GM23338 (cell line): ENCODE data around the gene MRPL18. TPM values are rescaled to one million over a fixed set of nuclear protein-coding genes. Genes with fewer than 3 reads are reported as not detected.

ENCODE experiments used
- ATAC-seq: fragments of 200-7000 bp; cut with Tn5 transposase; 3 replicates; pipeline ENCODE4 v1.9.1; 2020
- DNase-seq: peaks from one replicate; pipeline ENCODE4 v3.0.0-alpha.2; 2015; ENCODE audit warnings: low spot score
- H2AFZ ChIP-seq: fragments of 200-600 bp; sonication (generic); 2 replicates; pipeline ENCODE4 v1.8.0; 2016; ENCODE audit warnings: antibody characterized with exemption, mild to moderate bottlenecking, moderate library complexity
- H3F3A ChIP-seq: fragments of 200-600 bp; sonication (generic); replicated peaks from 2 replicates; pipeline ENCODE4 v1.8.0; 2017; ENCODE audit warnings: antibody characterized with exemption, mixed run types, low read depth
- H3K27ac ChIP-seq: fragments of 200-600 bp; sonication (generic); 2 replicates; pipeline ENCODE4 v1.6.1; 2016; ENCODE audit warnings: low read depth
- H3K27me3 ChIP-seq: fragments of 200-600 bp; sonication (generic); 2 replicates; pipeline ENCODE4 v1.8.0; 2016; ENCODE audit warnings: mild to moderate bottlenecking, mixed run types, moderate library complexity; ENCODE audit not compliant: insufficient read depth
- H3K36me3 ChIP-seq: fragments of 200-600 bp; sonication (generic); 2 replicates; pipeline ENCODE4 v1.8.0; 2016; ENCODE audit warnings: mild to moderate bottlenecking; ENCODE audit not compliant: insufficient read depth
- H3K4me1 ChIP-seq: fragments of 200-600 bp; sonication (generic); 2 replicates; pipeline ENCODE4 v1.8.0; 2016; ENCODE audit warnings: mild to moderate bottlenecking, moderate library complexity; ENCODE audit not compliant: insufficient read depth
- H3K4me2 ChIP-seq: fragments of 200-600 bp; sonication (generic); 2 replicates; pipeline ENCODE4 v1.7.1; 2017; ENCODE audit warnings: mixed run types
- H3K4me3 ChIP-seq: fragments of 200-600 bp; sonication (generic); 2 replicates; pipeline ENCODE4 v1.6.1; 2016; ENCODE audit warnings: mixed run types
- H3K79me2 ChIP-seq: fragments of 200-600 bp; sonication (generic); replicated peaks from 2 replicates; pipeline ENCODE4 v1.8.0; 2017; ENCODE audit warnings: mild to moderate bottlenecking; ENCODE audit not compliant: insufficient read depth
- H3K9me2 ChIP-seq: fragments of 200-600 bp; sonication (generic); 2 replicates; pipeline ENCODE4 v1.8.0; 2017; ENCODE audit not compliant: insufficient read depth
- H4K20me1 ChIP-seq: fragments of 200-600 bp; sonication (generic); replicated peaks from 2 replicates; pipeline ENCODE4 v1.8.0; 2017; ENCODE audit warnings: mild to moderate bottlenecking; ENCODE audit not compliant: insufficient read depth
- H3K27ac Mint-ChIP-seq: 2 replicates; pipeline ENCODE4 v1.8.0; 2020; ENCODE audit warnings: inconsistent platforms, mild to moderate bottlenecking, moderate library complexity, mixed read lengths
- H3K27me3 Mint-ChIP-seq: 3 replicates; pipeline ENCODE4 v1.8.0; 2022; ENCODE audit warnings: low read depth, mild to moderate bottlenecking, moderate library complexity, mixed read lengths, inconsistent platforms; ENCODE audit not compliant: insufficient read depth, poor library complexity
- H3K36me3 Mint-ChIP-seq: 3 replicates; pipeline ENCODE4 v1.8.0; 2021; ENCODE audit warnings: low read depth, mild to moderate bottlenecking, inconsistent platforms, moderate library complexity, mixed read lengths
- H3K4me1 Mint-ChIP-seq: 3 replicates; pipeline ENCODE4 v1.8.0; 2020; ENCODE audit warnings: mild to moderate bottlenecking, inconsistent platforms, mixed read lengths
- H3K4me3 Mint-ChIP-seq: 3 replicates; pipeline ENCODE4 v1.8.0; 2021; ENCODE audit warnings: moderate library complexity, mild to moderate bottlenecking, inconsistent platforms, mixed read lengths
- H3K9me3 Mint-ChIP-seq: 3 replicates; pipeline ENCODE4 v1.8.0; 2020; ENCODE audit warnings: moderate library complexity, mild to moderate bottlenecking, inconsistent platforms, mixed read lengths
- CTCF ChIP-seq, 2 experiments: fragments of 200-600 bp in 1 of 2; sonication (generic) in 1 of 2; conservative IDR thresholded peaks; 2 replicates each; pipeline versions ENCODE4 v1.5.1 to v1.6.1; 2016 to 2017; ENCODE audit warnings: antibody characterized with exemption in 2 of 2, low read depth in 2 of 2, mild to moderate bottlenecking in 2 of 2, moderate library complexity in 1 of 2
- ETS1 ChIP-seq: IDR thresholded peaks from 2 replicates; pipeline ENCODE4 v1.6.1; 2016; ENCODE audit warnings: antibody characterized with exemption
- EZH2phosphoT487 ChIP-seq: fragments of 200-600 bp; sonication (generic); IDR thresholded peaks from one replicate; pipeline ENCODE4 v1.8.1; 2018; ENCODE audit warnings: antibody characterized with exemption; ENCODE audit not compliant: unreplicated experiment
- JUNB ChIP-seq: IDR thresholded peaks from one replicate; pipeline ENCODE4 v1.6.1; 2016; ENCODE audit warnings: antibody characterized with exemption; ENCODE audit not compliant: unreplicated experiment
- POLR2AphosphoS5 ChIP-seq: IDR thresholded peaks from 2 replicates; pipeline ENCODE4 v1.6.1; 2016; ENCODE audit warnings: antibody characterized with exemption, low read depth
- ZNF114 ChIP-seq: fragments of 250-450 bp; sonication (Bioruptor Pico); IDR thresholded peaks from 2 replicates; pipeline ENCODE4 v1.5.0; 2020; ENCODE audit warnings: mild to moderate bottlenecking, moderate library complexity
- ZNF462 ChIP-seq: fragments of 250-450 bp; sonication (Bioruptor Pico); IDR thresholded peaks from 2 replicates; pipeline ENCODE4 v1.5.0; 2020; ENCODE audit warnings: mild to moderate bottlenecking, moderate library complexity
- polyA plus RNA-seq: library from polyadenylated mRNA; unstranded; fragments of >200 nt; fragmentation: Nextera tagmentation; extraction: Ambion mirVana; gene quantifications from 2 replicates; pipeline ENCODE4 v1.2.1, GENCODE V29; 2016
- total RNA-seq: library from RNA; depleted of rRNA; stranded (reverse); fragments of >200 nt; shearing (Covaris generic); gene quantifications from 2 replicates; pipeline ENCODE4 v1.2.3, GENCODE V29; 2014

MRPL18 gene
- total and polyA plus RNA-seq, 2 experiments from 2014 or later, result 91.4 to 228 TPM

GRCh38 chr6:159788753-159789376 lies 1.4 kb upstream of the MRPL18 start:
- H3K4me1 ChIP-seq, result peaks cover 19% of the 10 kb centered on the region
- Mint-ChIP-seq H3K36me3 (peaks cover 88% of the 10 kb centered on the region), H3K27me3 (peaks cover 5% of the 10 kb centered on the region), H3K4me1 (peaks cover 27% of the 10 kb centered on the region), H3K9me3 (no peaks in the 10 kb centered on the region), H3K27ac (peak overlapping the region; percentile 62; the same call in 1 of the 2 replicates), H3K4me3 (peak overlapping the region; percentile 99)
- H3K79me2 ChIP-seq, result peaks cover 87% of the 10 kb centered on the region
- peak overlapping the region; percentile 87 for H3K4me2 ChIP-seq
- peaks cover 3% of the 10 kb centered on the region; the same call in 1 of the 2 replicates for H3F3A ChIP-seq
- peaks cover 59% of the 10 kb centered on the region for H3K36me3 ChIP-seq
- H3K4me3 ChIP-seq, result peak overlapping the region; percentile 81
- H3K27ac ChIP-seq, result peak overlapping the region; percentile 47; the same call in 1 of the 2 replicates
- TF ChIP-seq ZNF114 (CRISPR knock-in tag) (no peak), CTCF (conservative IDR thresholded peaks at IDR 0.05; ENCODE audit: low read depth in 2 of 2) (no peak), ETS1 (no peak), EZH2phosphoT487 (no peak), JUNB (no peak)
- H2AFZ ChIP-seq, result no peak overlapping the region
- DNase-seq (peak; percentile 61), ATAC-seq (peak; percentile 2; the same call in 2 of the 3 replicates)
- H4K20me1 ChIP-seq, result peaks cover 40% of the 10 kb centered on the region
- no peaks in the 10 kb centered on the region for H3K9me2 ChIP-seq
- no peaks in the 10 kb centered on the region for H3K27me3 ChIP-seq

GRCh38 chr6:159789377-159790148 lies 704 bp upstream of the MRPL18 start, which contains the start of gene TCP1:
TSS of gene TCP1 (minus strand) at chr6:159789602. CDS start at chr6:159789468, 134 bp downstream.
- H3K4me3 ChIP-seq, result peak within 1 kb of the TSS; percentile 81
- Mint-ChIP-seq H3K4me3 (peak within 1 kb of the TSS; percentile 99), H3K27ac (peak within 1 kb of the TSS; percentile 100), H3K27me3 (peaks cover 5% of the 10 kb centered on the region), H3K9me3 (no peaks in the 10 kb centered on the region), H3K36me3 (peaks cover 87% of the 10 kb centered on the region), H3K4me1 (peaks cover 28% of the 10 kb centered on the region)
- no peaks in the 10 kb centered on the region for H3K9me2 ChIP-seq
- H3K4me2 ChIP-seq, result peak within 1 kb of the TSS; percentile 94
- no peaks in the 10 kb centered on the region for H3K27me3 ChIP-seq
- ATAC-seq, result peak; percentile 81
- H3K79me2 ChIP-seq, result peaks cover 87% of the 10 kb centered on the region
- H2AFZ ChIP-seq, result no peak within 1 kb of the TSS
- peak within 1 kb of the TSS; percentile 87 for H3K27ac ChIP-seq
- H4K20me1 ChIP-seq, result peaks cover 34% of the 10 kb centered on the region
- H3F3A ChIP-seq, result peaks cover 3% of the 10 kb centered on the region; the same call in 1 of the 2 replicates
- peaks cover 60% of the 10 kb centered on the region for H3K36me3 ChIP-seq
- peak; percentile 100 for DNase-seq
- H3K4me1 ChIP-seq, result peaks cover 19% of the 10 kb centered on the region
- TF ChIP-seq POLR2AphosphoS5 (peak; percentile 96), EZH2phosphoT487 (no peak), ETS1 (peak; percentile 81), ZNF462 (no peak)
